Activated CD8-positive, alpha-beta T cell treated with anti-CD3 and anti-CD28 coated beads, Interleukin-2, amount 10 ng/mL, durations not matched to agents 7 days and 5 days (primary cell): ENCODE results near the gene KLF1. TPM values are rescaled to one million over a fixed set of nuclear protein-coding genes. Genes with fewer than 3 reads are reported as not detected.

Experiments
- ATAC-seq: fragments of 150-1000 bp; cut with Tn5 transposase; one replicate; pipeline ENCODE4 v1.10.0; 2021; ENCODE audit warnings: moderate library complexity
- CTCF ChIA-PET: fragments of 350-600 bp; sonication (Branson Sonifier 250); formaldehyde crosslinking; loops from one replicate; lab custom pipeline; 2021; ENCODE audit warnings: antibody characterized with exemption; lab: Charles Lee
- POLR2A ChIA-PET: fragments of 350-600 bp; sonication (Branson Sonifier 250); formaldehyde crosslinking; loops from one replicate; lab custom pipeline; 2021; ENCODE audit warnings: antibody characterized with exemption; lab: Charles Lee
- DNase-seq: peaks from one replicate; pipeline ENCODE4 v3.0.0-alpha.2; 2020
- H3K27ac Mint-ChIP-seq: one replicate; pipeline ENCODE4 v1.8.0; 2021; ENCODE audit warnings: mild to moderate bottlenecking, mixed read lengths
- H3K27me3 Mint-ChIP-seq: one replicate; pipeline ENCODE4 v1.8.0; 2021; ENCODE audit warnings: low read depth, mixed read lengths
- H3K36me3 Mint-ChIP-seq: one replicate; pipeline ENCODE4 v1.8.0; 2021; ENCODE audit warnings: low read depth, mixed read lengths
- H3K4me1 Mint-ChIP-seq: one replicate; pipeline ENCODE4 v1.8.0; 2021; ENCODE audit warnings: low read depth, mixed read lengths
- H3K4me3 Mint-ChIP-seq: one replicate; pipeline ENCODE4 v1.8.0; 2021; ENCODE audit warnings: mild to moderate bottlenecking, mixed read lengths
- H3K9me3 Mint-ChIP-seq: one replicate; pipeline ENCODE4 v1.8.0; 2022; ENCODE audit warnings: mixed read lengths; ENCODE audit not compliant: insufficient read depth
- total RNA-seq, 2 experiments: library from RNA; stranded (reverse); gene quantifications; one replicate each; pipeline ENCODE4 v1.2.3, GENCODE V29; 2021

Gene KLF1
- total RNA-seq, 2 experiments from 2014 or later = 0.21 TPM; not detected in 1

- Mint-ChIP-seq H3K27ac (peak within 1 kb of the TSS; percentile 87), H3K4me1 (peaks cover 33% of the 10 kb centered on the region), H3K9me3 (peaks cover 11% of the 10 kb centered on the region), H3K27me3 (no peaks in the 10 kb centered on the region), H3K36me3 (peaks cover 21% of the 10 kb centered on the region), H3K4me3 (peak within 1 kb of the TSS; percentile 81)
- CTCF ChIA-PET = interaction anchor here (0.8 to 6.6 kb wide), 7 partner anchors 9 to 85 kb away, joined by 3 to 121 read pairs (median 6); partner anchors contain the start of genes DAND5 and GCDH
- ATAC-seq (peak; percentile 79), DNase-seq (peak; percentile 95)
- POLR2A ChIA-PET = interaction anchor here (0.7 to 1.1 kb wide), 6 partner anchors 9 to 147 kb away, joined by 3 to 4 read pairs (median 3); partner anchors contain the start of genes CALR and GCDH
Measured at GRCh38 chr19:12881172-12881808, 5.7 kb downstream of the KLF1 start, which contains the start of gene DNASE2. Gene DNASE2, minus strand, starts transcription at chr19:12881449. Its CDS starts 74 bp downstream, at chr19:12881375.

DNA sequence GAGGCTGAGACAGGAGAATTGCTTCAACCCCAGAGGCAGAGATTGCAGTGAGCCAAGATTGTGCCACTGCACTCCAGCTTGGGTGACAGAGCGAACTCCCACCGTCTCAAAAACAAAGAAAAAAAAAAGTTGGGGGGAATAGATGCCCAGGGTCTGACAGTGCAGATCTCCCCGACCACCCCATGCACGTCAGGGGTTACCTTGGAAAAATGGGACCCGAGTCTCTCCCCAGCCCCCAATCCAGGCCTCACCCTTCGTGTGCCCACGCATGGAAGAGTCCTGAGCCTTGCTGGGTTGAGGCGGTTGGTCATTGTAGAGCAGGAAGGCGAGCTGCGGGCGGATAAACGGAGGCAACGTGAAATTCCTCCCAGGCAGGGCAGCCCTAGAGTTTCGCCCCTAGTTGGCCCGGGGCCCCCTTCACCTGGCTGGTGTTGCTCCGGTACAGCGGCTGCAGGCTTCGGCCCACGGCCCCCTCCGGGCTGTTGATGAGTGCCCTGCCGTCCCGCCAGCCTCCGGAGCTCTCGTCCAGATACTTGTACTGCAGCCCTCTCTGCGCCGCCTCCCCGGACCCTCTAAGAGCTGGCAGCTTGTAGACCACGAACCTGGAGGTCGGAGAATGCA, 6.3 kb downstream of the KLF1 start:
- peak; percentile 6 for ATAC-seq
- POLR2A ChIA-PET = interaction anchor here (0.7 to 1.1 kb wide), 5 partner anchors 8 to 147 kb away, joined by 3 to 4 read pairs (median 3); partner anchors contain the start of genes CALR and GCDH
- Mint-ChIP-seq H3K4me3 (peak overlapping the region; percentile 81), H3K27me3 (no peaks in the 10 kb centered on the region), H3K4me1 (peaks cover 30% of the 10 kb centered on the region), H3K9me3 (peaks cover 11% of the 10 kb centered on the region), H3K36me3 (peaks cover 24% of the 10 kb centered on the region), H3K27ac (peak overlapping the region; percentile 87)
- DNase-seq = peak; percentile 33
- CTCF ChIA-PET = interaction anchor here (0.8 to 2.0 kb wide), 4 partner anchors 10 to 85 kb away, joined by 4 to 9 read pairs (median 6); partner anchors contain the start of gene GCDH

GRCh38 chr19:12875086-12875485, 11.9 kb downstream of the KLF1 start:
- Mint-ChIP-seq H3K4me3 (no peak overlapping the region), H3K36me3 (peaks cover 35% of the 10 kb centered on the region), H3K27ac (no peak overlapping the region), H3K9me3 (no peaks in the 10 kb centered on the region), H3K27me3 (no peaks in the 10 kb centered on the region), H3K4me1 (peaks cover 7% of the 10 kb centered on the region)
- CTCF ChIA-PET = interaction anchor here (1.7 kb wide), 1 partner anchor 10 kb away, joined by 4 read pairs; no protein-coding TSS in a partner anchor
- DNase-seq (no peak), ATAC-seq (no peak)
- POLR2A ChIA-PET = interaction anchor here (2.2 kb wide), 1 partner anchor 10 kb away, joined by 6 read pairs; no protein-coding TSS in a partner anchor

DNA sequence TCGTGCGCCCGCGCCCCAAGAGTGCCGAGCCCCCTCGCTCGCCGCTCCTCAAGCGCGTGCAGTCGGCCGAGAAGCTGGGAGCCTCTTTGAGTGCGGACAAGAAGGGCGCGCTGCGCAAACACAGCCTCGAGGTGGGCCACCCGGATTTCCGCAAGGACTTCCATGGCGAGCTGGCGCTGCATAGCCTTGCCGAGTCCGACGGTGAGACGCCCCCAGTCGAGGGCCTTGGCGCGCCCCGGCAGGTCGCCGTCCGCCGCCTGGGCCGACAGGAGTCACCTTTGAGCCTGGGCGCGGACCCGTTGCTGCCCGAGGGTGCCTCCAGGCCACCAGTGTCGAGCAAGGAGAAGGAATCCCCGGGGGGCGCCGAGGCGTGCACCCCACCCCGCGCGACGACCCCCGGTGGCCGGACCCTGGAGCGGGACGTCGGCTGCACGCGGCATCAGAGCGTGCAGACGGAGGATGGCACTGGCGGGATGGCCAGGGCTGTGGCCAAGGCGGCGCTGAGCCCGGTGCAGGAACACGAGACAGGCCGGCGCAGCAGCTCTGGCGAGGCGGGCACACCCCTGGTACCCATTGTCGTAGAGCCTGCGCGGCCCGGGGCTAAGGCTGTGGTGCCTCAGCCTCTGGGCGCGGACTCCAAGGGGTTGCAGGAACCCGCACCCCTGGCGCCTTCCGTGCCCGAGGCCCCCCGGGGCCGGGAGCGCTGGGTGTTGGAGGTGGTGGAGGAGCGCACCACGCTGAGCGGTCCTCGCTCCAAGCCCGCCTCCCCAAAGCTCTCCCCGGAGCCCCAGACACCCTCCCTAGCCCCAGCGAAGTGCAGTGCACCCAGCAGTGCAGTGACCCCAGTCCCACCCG, 12.9 kb downstream of the KLF1 start:
- no peaks in the 10 kb centered on the region for H3K9me3 Mint-ChIP-seq
- H3K4me1 Mint-ChIP-seq = peaks cover 3% of the 10 kb centered on the region
- DNase-seq (no peak), ATAC-seq (no peak)
- H3K27me3 Mint-ChIP-seq = no peaks in the 10 kb centered on the region
- H3K4me3 Mint-ChIP-seq = no peak overlapping the region
- peaks cover 34% of the 10 kb centered on the region for H3K36me3 Mint-ChIP-seq
- ChIA-PET CTCF (interaction anchor here (1.7 to 1.8 kb wide), 2 partner anchors 11 kb away, joined by 4 to 8 read pairs; no protein-coding TSS in a partner anchor), POLR2A (interaction anchor here (0.5 to 1.2 kb wide), 2 partner anchors 10 to 204 kb away, joined by 3 to 4 read pairs; no protein-coding TSS in a partner anchor)
- no peak overlapping the region for H3K27ac Mint-ChIP-seq

DNA sequence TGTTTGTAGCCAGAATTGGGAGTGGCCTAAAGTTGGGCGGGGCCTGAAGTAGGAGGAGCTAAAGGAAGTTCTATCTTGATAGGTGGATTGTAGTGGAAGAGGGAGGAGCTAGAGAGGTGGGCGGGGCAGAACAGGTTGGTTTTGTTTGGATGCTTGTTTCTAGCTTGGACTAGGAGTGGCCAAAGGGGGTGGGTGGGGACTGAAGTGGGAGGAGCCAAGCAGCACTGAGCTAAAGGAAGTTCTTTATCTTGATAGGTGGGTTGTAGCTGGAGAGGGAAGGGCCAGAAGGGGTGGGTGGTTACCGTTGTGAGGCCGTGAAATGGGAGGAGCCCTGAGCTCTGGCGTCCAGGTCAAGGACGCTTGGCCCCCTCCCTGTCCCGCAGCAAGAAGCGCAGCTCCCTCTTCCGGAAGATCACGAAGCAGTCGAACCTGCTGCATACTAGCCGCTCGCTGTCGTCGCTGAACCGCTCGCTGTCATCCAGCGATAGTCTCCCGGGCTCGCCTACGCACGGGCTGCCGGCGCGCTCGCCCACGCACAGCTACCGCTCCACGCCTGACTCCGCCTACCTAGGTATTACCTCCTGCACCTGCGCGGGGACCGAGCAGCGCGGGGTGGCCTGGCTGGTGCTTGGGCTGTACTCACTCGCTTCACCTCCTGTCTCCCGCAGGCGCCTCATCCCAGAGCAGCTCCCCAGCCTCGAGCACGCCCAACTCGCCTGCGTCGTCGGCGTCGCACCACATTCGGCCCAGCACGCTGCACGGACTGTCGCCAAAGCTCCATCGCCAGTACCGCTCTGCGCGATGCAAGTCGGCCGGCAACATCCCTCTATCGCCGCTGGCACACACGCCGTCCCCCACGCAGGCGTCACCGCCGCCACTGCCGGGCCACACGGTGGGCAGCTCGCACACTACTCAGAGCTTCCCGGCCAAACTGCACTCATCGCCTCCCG, 13.8 kb downstream of the KLF1 start:
- no peaks in the 10 kb centered on the region for H3K9me3 Mint-ChIP-seq
- CTCF ChIA-PET = interaction anchor here (0.6 to 2.4 kb wide), 8 partner anchors 9 to 129 kb away, joined by 3 to 11 read pairs (median 6); partner anchors contain the start of gene FARSA
- no peak overlapping the region for H3K4me3 Mint-ChIP-seq
- peaks cover 4% of the 10 kb centered on the region for H3K4me1 Mint-ChIP-seq
- H3K27me3 Mint-ChIP-seq = no peaks in the 10 kb centered on the region
- H3K27ac Mint-ChIP-seq = no peak overlapping the region
- peak; percentile 80 for ATAC-seq
- peak; percentile 76 for DNase-seq
- POLR2A ChIA-PET = interaction anchor here (0.6 to 1.2 kb wide), 2 partner anchors 8 to 11 kb away, joined by 3 to 4 read pairs; no protein-coding TSS in a partner anchor
- peaks cover 29% of the 10 kb centered on the region for H3K36me3 Mint-ChIP-seq

DNA sequence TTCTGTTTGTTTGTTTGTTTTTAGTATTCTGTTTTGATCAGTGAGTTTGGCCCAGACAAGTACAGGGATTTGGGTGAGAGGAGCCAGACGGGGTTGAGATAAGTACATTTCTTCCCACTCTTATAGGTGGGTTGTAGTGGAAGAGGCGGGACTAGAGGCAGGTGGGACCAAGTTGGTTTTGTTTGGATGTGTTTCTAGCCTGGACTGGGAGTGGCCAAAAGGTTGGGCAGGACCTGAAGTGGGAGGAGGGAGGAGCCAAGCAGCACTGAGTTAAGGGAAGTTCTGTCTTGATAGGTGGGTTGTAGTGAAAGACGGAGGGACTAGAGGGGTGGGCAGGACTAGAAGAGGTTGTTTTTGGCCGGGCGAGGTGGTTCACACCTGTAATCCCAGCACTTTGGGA, 14.7 kb downstream of the KLF1 start:
- Mint-ChIP-seq H3K27ac (no peak overlapping the region), H3K4me1 (peaks cover 10% of the 10 kb centered on the region), H3K4me3 (no peak overlapping the region), H3K27me3 (no peaks in the 10 kb centered on the region), H3K9me3 (no peaks in the 10 kb centered on the region), H3K36me3 (peaks cover 27% of the 10 kb centered on the region)
- ChIA-PET CTCF (interaction anchor here (0.6 to 2.4 kb wide), 6 partner anchors 10 to 129 kb away, joined by 3 to 11 read pairs (median 6); no protein-coding TSS in a partner anchor), POLR2A (interaction anchor here (0.6 kb wide), 1 partner anchor 8 kb away, joined by 3 read pairs; no protein-coding TSS in a partner anchor)
- DNase-seq (no peak), ATAC-seq (no peak)

- ChIA-PET POLR2A (no interaction called here), CTCF (interaction anchor here (2.4 kb wide), 1 partner anchor 94 kb away, joined by 11 read pairs; no protein-coding TSS in a partner anchor)
- ATAC-seq (no peak), DNase-seq (no peak)
- Mint-ChIP-seq H3K4me1 (peaks cover 15% of the 10 kb centered on the region), H3K27ac (no peak overlapping the region), H3K4me3 (no peak overlapping the region), H3K9me3 (no peaks in the 10 kb centered on the region), H3K36me3 (peaks cover 27% of the 10 kb centered on the region), H3K27me3 (no peaks in the 10 kb centered on the region)
Measured at GRCh38 chr19:12871681-12872080, 15.3 kb downstream of the KLF1 start.

DNA sequence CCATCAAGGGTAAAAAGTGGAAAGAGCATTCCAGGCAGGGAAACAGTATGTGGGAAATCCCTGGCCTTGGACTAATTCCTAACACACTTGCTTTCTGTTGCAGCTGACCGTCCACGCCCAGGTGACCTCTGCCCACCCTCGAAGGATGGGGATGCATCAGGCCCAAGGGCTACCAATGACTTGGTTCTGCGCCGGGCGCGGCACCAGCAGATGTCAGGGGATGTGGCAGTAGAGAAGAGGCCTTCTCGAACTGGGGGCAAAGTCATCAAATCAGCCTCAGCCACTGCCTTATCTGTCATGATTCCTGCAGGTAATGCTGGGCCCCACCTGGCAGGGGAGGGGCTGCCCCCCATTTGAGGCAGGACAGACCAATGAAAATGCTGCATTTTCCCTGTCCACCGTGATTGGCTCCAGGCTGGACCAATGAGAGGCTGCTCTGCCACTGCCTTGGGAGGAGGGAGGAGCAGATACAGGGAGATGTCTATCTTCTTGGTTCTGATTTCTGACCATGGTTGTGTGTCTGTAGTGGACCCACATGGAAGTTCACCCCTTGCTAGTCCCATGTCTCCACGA, 18.4 kb downstream of the KLF1 start:
- ChIA-PET CTCF (no interaction called here), POLR2A (interaction anchor here (0.6 kb wide), 1 partner anchor 29 kb away, joined by 4 read pairs; no protein-coding TSS in a partner anchor)
- H3K27me3 Mint-ChIP-seq = no peaks in the 10 kb centered on the region
- ATAC-seq (no peak), DNase-seq (no peak)
- no peak overlapping the region for H3K4me3 Mint-ChIP-seq
- H3K9me3 Mint-ChIP-seq = no peaks in the 10 kb centered on the region
- peaks cover 20% of the 10 kb centered on the region for H3K4me1 Mint-ChIP-seq
- no peak overlapping the region for H3K27ac Mint-ChIP-seq
- H3K36me3 Mint-ChIP-seq = peaks cover 15% of the 10 kb centered on the region

- H3K36me3 Mint-ChIP-seq = peaks cover 6% of the 10 kb centered on the region
- H3K27ac Mint-ChIP-seq = peak overlapping the region; percentile 5
- no peaks in the 10 kb centered on the region for H3K9me3 Mint-ChIP-seq
- DNase-seq (peak; percentile 80), ATAC-seq (peak; percentile 81)
- peak overlapping the region; percentile 64 for H3K4me3 Mint-ChIP-seq
- ChIA-PET CTCF (interaction anchor here (1.0 kb wide), 1 partner anchor 20 kb away, joined by 4 read pairs; no protein-coding TSS in a partner anchor), POLR2A (no interaction called here)
- no peaks in the 10 kb centered on the region for H3K27me3 Mint-ChIP-seq
- H3K4me1 Mint-ChIP-seq = peaks cover 18% of the 10 kb centered on the region
Measured at GRCh38 chr19:12867120-12868099, 19.6 kb downstream of the KLF1 start.
